Neural crest cell (in vitro differentiated cells): Measurements from ENCODE around the gene BCR. TPM values are rescaled to one million over a fixed set of nuclear protein-coding genes. Genes with fewer than 3 reads are reported as not detected.

Experiments used
- DNase-seq: peaks from one replicate; pipeline ENCODE4 v3.0.0; 2021; ENCODE audit warnings: low read depth, mixed read lengths, low spot score
- H3K27ac Mint-ChIP-seq: one replicate; pipeline ENCODE4 v1.8.0; 2021; ENCODE audit warnings: mild to moderate bottlenecking, mixed read lengths; ENCODE audit not compliant: unreplicated experiment
- H3K27me3 Mint-ChIP-seq: 2 replicates; pipeline ENCODE4 v1.8.0; 2021; ENCODE audit warnings: low read depth, mild to moderate bottlenecking, mixed read lengths
- H3K36me3 Mint-ChIP-seq: 2 replicates; pipeline ENCODE4 v1.8.0; 2021; ENCODE audit warnings: low read depth, mild to moderate bottlenecking, mixed read lengths
- H3K4me1 Mint-ChIP-seq: 2 replicates; pipeline ENCODE4 v1.8.0; 2021; ENCODE audit warnings: mixed read lengths
- H3K4me3 Mint-ChIP-seq: one replicate; pipeline ENCODE4 v1.8.0; 2021; ENCODE audit warnings: mild to moderate bottlenecking, mixed read lengths
- H3K9me3 Mint-ChIP-seq: 2 replicates; pipeline ENCODE4 v1.8.0; 2021; ENCODE audit warnings: mixed read lengths
- CTCF ChIP-seq: fragments of 200-600 bp; sonication (generic); conservative IDR thresholded peaks from 2 replicates; pipeline ENCODE4 v1.5.0; 2021; ENCODE audit warnings: antibody characterized with exemption, mild to moderate bottlenecking
- total RNA-seq: library from RNA; stranded (reverse); gene quantifications from 2 replicates; pipeline ENCODE4 v1.2.1, GENCODE V29; 2021

BCR gene
- total RNA-seq, 1 donor from 2014 or later, result 54.2 TPM

- no peak for DNase-seq
- H3K4me3 Mint-ChIP-seq, result no peak overlapping the region
- no peaks in the 10 kb centered on the region for H3K27me3 Mint-ChIP-seq
- H3K9me3 Mint-ChIP-seq, result peaks cover 9% of the 10 kb centered on the region
- no peak overlapping the region for H3K27ac Mint-ChIP-seq
- H3K4me1 Mint-ChIP-seq, result peaks cover 45% of the 10 kb centered on the region
- peaks cover 15% of the 10 kb centered on the region for H3K36me3 Mint-ChIP-seq
- TF ChIP-seq CTCF, result no peak
These were observed 50.2 kb downstream of the BCR start for GRCh38 chr22:23230348-23231068.

DNA sequence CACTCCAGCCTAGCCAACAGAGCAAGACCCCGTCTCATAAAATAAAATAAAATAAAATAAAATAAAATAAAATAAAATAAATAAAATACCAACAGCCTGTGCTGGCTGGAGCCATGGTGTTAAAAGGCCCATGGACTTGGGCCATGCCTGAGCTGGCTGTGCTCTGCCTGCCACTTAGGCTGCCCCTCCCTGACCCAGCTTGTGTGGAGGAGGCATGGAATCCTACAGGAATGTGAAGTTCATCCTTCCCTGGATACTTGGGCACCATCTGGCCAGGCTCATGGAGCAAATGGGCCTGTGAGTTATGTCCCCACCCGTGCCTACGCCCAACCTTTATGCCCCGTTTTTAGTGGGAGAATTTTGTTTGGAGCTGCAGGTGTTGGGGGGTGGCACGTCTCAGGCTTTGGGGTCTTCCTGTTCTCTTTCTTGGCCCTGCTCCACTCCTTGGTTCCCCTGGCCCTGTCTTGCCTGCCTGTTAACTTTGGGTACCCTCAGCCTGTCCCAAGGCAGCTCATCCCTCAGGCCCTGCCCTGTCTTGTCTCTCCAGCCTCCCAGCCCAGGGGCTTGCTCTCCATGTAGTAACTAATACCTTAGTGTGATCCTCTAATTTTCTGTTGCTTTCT is 51.3 kb downstream of the BCR start:
- DNase-seq, result no peak
- Mint-ChIP-seq H3K36me3 (peaks cover 15% of the 10 kb centered on the region), H3K27ac (no peak overlapping the region), H3K4me3 (no peak overlapping the region), H3K4me1 (peaks cover 40% of the 10 kb centered on the region), H3K27me3 (no peaks in the 10 kb centered on the region), H3K9me3 (peaks cover 9% of the 10 kb centered on the region)
- no peak for TF ChIP-seq CTCF

GRCh38 chr22:23232094-23232905 is 52.0 kb downstream of the BCR start:
- Mint-ChIP-seq H3K4me3 (no peak overlapping the region), H3K27ac (no peak overlapping the region), H3K4me1 (peaks cover 46% of the 10 kb centered on the region)

DNA sequence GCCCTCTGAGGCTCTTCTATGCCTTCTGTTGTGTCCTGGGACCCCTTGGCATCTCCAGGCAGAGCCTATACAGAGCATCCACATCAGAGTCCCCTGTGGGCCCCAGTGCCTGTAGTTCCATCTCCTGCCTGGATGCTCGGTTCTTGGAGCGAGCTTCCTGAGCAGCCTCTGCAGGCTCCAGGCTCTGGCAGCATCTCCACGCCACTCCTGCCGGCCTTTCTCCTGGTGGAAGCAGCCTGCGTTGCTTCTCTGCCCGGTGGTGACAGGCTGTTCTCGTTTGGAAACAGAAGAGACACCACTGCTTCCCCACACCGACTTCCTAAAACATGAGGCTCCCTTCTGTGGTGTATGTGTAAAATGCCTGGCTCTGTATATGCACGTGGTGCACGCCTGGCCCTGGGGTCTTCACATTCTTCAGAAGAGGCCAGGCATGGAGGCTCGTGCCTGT is 52.8 kb downstream of the BCR start:
- H3K4me1 Mint-ChIP-seq, result peaks cover 48% of the 10 kb centered on the region
- no peak for TF ChIP-seq CTCF
- H3K27ac Mint-ChIP-seq, result peak overlapping the region; percentile 62
- no peaks in the 10 kb centered on the region for H3K27me3 Mint-ChIP-seq
- H3K9me3 Mint-ChIP-seq, result peaks cover 6% of the 10 kb centered on the region
- no peak for DNase-seq
- H3K36me3 Mint-ChIP-seq, result peaks cover 10% of the 10 kb centered on the region
- no peak overlapping the region for H3K4me3 Mint-ChIP-seq

More at GRCh38 chr22:23232094-23232905, 52.0 kb downstream of the BCR start:
- Mint-ChIP-seq H3K36me3 (peaks cover 12% of the 10 kb centered on the region), H3K27me3 (no peaks in the 10 kb centered on the region), H3K9me3 (peaks cover 7% of the 10 kb centered on the region)
- no peak for TF ChIP-seq CTCF
- DNase-seq, result no peak

DNA sequence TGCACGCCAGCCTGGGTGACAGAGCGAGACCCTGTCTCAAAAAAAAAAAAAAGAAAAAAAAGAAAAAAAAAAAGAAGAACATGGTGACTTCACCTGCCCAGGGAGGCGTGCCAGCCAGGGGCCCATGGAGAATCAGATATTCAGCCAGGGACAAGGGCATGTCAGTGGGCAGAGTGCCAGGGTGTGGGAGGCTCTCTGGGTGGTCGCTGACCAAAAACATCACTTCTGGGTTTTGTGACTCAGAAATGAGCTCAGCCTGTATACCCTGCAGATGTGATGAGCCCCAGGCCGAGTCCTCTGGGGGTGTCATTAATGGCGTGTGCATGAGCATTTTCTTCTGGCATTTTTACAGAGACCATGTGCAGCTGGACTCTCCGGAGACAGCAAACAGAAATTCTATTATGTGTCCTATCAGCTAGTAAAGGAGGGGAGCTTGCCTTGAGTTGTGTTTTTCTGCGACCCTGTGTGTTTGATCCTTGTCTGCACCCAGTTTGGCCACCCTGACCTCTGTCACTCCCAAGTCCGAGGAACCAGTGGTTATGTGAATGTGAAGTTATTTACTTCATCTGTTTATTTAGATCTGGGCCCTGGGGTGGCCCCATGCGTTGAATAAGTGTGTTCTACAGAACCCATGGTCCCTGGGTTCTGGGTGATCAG is 53.6 kb downstream of the BCR start:
- Mint-ChIP-seq H3K27me3 (no peaks in the 10 kb centered on the region), H3K36me3 (peaks cover 5% of the 10 kb centered on the region), H3K9me3 (peaks cover 2% of the 10 kb centered on the region), H3K27ac (peak overlapping the region; percentile 9), H3K4me1 (peaks cover 48% of the 10 kb centered on the region), H3K4me3 (no peak overlapping the region)
- no peak for DNase-seq
- TF ChIP-seq CTCF, result no peak
